AG09309 (cell line): ENCODE results near the gene RASAL3.

Experiments used
- DNase-seq: peaks from one replicate; pipeline ENCODE4 v3.0.0-alpha.2; 2010; ENCODE audit warnings: low read depth
- H3K4me3 ChIP-seq: 2 replicates; pipeline ENCODE4 v1.5.1; 2011; ENCODE audit warnings: mild to moderate bottlenecking, low read depth, low read length, moderate library complexity; ENCODE audit not compliant: control insufficient read depth
- CTCF ChIP-seq: IDR thresholded peaks from 2 replicates; pipeline ENCODE4 v1.5.1; 2011; ENCODE audit warnings: mild to moderate bottlenecking, low read depth, low read length, inconsistent platforms; ENCODE audit not compliant: insufficient read depth, control insufficient read depth; ENCODE audit errors: missing control alignments

The RASAL3 gene

GRCh38 chr19:15443325-15443724 lies 21.0 kb downstream of the RASAL3 start:
- TF ChIP-seq CTCF, result no peak
- H3K4me3 ChIP-seq, result no peak overlapping the region
- no peak for DNase-seq

GRCh38 chr19:15442142-15442920 lies 22.0 kb downstream of the RASAL3 start:
- no peak for TF ChIP-seq CTCF
- no peak for DNase-seq
- H3K4me3 ChIP-seq, result no peak overlapping the region

GRCh38 chr19:15441317-15441716 lies 23.0 kb downstream of the RASAL3 start:
- no peak for DNase-seq
- no peak overlapping the region for H3K4me3 ChIP-seq
- TF ChIP-seq CTCF, result no peak

- H3K4me3 ChIP-seq, result no peak overlapping the region
- no peak for TF ChIP-seq CTCF
- DNase-seq, result no peak
These were observed 24.3 kb downstream of the RASAL3 start for GRCh38 chr19:15439821-15440641.

GRCh38 chr19:15439078-15439799 lies 25.1 kb downstream of the RASAL3 start:
- no peak overlapping the region for H3K4me3 ChIP-seq
- TF ChIP-seq CTCF, result no peak
- DNase-seq, result no peak

GRCh38 chr19:15438577-15438976 lies 25.8 kb downstream of the RASAL3 start:
- H3K4me3 ChIP-seq, result no peak overlapping the region
- DNase-seq, result no peak
- no peak for TF ChIP-seq CTCF
